GM10847 (cell line): ENCODE results near the gene GFRAL.

Source experiments
- POLR2A ChIP-seq: IDR thresholded peaks from 2 replicates; pipeline ENCODE4 v1.6.1; 2011; ENCODE audit not compliant: insufficient read length; ENCODE audit errors: extremely low read depth

Gene GFRAL

DNA sequence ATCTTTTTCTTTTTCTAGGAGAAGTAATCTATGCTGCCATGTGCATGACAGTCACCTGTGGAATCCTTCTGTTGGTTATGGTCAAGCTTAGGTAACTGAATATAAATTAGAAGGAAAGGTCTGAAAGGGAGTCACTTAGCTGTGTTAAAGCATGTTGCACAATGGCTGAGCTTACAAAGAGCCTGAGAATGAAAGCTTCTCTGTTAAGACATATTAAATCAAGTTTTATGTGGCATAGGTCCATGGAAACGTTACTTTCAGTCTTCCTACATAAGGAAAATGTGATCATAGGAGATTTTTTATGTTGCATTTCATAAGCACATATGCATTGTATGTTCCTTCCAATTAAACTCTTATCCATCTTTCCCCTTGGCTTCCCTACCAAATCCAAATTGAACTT is 72.1 kb downstream of the GFRAL start:
- TF ChIP-seq POLR2A = no peak

DNA sequence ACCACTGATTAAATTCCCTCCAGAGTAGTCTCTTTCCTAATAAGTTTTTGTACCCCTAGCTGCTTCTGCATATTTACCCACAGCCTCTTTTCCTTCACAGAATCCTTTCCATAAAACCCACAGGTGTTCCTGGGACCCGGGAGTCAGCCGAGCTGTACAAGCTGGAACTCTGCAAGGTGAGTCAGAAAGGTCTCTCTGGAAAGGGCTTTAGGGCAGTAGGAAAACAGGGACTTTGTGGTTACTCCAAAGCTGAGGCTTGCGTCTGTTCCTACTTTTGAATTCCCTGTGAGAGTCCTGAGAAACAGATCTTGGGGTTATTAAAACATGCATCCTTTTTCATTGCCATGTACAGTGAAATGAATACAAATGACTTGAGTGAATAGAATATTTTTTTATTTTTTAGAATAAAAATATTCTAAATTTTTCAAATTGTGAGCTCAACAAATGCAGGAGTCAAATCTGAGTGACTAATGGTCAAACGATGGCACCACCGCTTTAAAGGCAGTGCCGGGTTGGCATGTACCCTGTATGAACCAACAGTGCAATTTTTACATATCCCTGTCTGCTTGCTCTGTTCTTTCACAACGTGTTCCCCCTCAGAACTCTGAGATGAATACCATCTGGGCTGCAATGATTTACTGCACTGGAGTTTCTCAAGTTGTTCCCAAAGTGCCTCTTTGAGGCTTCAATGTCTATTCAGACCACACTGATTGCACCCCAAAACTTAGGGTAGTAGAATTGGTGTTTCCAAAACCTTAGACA is 78.4 kb downstream of the GFRAL start:
- no peak for TF ChIP-seq POLR2A

DNA sequence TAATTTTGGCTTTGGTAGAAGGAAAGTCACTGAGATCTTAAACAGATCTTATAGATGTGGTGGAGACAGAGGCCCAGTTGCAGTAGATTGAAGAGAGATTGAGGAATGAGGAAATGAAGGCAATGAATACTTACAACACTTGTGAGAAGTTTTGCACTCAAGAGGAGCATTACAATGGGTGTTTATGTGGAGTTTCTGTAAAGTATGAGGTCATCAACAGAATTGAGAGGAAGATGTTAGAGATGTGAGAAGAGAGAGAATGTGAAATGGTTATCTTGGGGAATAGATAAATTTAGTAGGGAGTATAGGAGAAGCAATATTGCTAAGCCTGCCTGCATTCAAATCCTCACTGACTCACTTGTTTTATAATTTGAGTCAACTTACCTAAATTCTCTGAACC is 83.4 kb downstream of the GFRAL start:
- no peak for TF ChIP-seq POLR2A

DNA sequence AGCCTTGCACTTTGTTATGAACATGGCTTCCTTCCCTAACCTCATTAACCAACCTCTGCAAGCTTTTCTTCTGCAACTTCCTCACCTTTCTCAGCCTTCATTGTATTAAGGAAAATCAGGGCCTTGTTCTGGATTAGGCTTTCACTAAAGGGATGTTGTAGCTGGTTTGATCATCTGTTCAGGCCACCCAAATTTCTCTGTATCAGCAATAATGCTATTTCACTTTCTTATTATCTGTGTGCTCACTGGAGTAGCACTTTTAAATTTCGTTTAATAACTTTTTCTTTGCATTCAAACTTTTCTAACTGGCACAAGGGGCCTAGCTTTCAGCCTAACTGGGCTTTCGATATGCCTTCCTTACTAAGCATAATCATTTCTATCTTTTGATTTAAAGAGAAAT is 96.7 kb downstream of the GFRAL start:
- TF ChIP-seq POLR2A = no peak

DNA sequence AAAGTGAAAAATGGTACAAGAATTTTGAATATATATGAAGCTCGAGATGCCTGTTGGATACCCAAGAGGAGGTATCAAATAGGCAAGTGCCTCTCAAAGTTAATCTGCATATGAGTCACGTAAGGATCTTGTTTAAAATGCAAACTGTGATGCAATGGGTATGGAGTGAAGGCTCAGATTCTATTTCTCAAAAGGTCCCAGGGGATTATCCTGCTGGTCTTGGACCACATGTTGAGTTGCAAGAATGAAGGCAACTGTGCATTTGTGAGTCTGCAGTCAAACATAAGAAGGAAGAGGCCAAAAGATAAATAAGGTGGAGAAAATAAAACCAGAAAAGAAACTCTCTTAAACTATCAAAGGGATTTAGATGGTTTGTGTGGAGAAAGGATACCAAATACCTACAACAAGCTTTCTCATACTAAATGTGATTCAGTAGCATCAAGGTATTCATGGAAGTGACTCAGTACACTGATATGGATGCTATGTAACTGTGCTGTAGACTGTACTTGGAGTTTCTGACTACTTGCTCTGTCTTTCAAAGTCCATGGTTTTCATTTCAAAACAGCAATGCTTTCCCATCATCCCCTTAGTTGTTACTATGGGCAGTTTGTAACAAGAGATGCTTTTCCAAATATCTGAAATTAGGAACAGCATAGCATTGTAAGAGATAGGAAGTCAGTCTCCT is 106.3 kb downstream of the GFRAL start:
- TF ChIP-seq POLR2A = no peak

DNA sequence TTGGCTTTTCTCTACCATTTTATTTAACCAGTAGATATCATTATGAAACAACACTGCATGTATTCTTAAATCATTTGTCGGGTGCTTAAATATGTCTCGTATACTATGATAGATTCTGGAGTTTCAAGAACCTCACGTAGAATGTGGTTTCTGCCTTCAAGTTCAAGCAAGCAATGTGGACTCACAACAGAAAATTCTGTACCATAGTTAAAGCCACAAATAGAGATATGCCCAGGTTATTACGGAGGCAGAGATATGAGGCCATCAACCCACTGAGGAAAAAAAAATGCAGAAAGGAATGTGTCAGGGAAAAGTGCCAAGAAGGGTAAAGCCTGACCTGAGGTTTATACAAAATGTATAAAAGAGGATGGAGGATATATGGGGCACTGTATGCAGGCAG is 109.9 kb downstream of the GFRAL start:
- TF ChIP-seq POLR2A = no peak

DNA sequence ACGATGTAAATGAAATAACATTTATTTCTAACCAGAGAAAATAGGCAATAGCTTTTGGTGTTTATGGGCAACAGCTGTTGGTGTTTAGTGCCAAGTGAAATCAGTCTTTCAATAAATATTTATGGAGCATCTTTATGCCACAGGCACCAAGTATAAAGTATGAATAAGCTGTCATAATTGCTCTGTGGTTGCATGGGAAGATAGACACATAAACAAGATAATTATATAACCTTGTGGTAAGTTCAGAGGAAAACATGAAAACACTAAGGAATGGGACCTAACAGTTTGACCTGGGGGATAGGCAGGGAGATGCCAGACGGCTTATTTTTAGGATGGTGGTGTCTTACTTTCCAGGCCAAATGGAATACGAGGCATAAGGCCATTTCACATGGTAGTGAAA is 110.9 kb downstream of the GFRAL start:
- TF ChIP-seq POLR2A = no peak

DNA sequence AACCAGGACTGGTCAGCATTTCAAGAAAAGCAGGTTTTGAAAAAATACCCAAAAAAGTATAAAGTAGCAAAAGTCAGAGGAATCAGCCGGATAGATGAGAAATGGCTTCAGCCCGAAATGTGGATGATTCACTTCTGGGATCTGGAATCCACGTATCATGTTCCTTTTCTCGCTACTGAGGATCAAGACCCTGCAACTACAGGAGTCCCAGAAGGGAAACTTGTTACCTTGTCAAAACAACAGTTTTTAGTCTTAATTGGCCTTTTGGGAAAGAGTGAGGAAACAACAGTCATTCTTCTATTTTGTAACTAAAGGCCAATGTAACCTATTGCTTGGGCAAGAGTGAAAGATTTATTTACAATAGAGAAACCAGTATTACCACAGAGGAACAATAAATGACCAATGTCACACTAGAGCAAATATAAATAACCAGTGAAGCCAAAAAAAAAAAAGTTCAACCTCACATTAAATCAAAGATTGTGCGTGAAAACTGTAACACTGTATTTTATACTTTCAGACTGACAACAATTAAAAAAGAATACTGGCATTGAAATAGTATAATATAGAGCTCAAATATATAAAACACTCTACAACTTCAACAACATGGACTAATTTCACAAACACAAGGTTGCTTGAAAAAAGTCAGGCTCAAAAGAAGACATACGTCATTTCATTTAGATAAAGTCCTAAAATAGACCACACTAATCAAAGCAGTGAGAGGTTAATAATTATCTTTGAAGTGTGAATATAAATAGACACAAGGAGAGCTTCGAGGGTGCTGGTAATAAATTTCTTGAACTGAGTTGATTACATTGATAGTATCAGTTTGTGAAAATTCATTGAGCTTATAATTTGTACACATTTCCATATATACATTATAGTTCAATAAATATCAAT is 116.2 kb downstream of the GFRAL start:
- TF ChIP-seq POLR2A = no peak

DNA sequence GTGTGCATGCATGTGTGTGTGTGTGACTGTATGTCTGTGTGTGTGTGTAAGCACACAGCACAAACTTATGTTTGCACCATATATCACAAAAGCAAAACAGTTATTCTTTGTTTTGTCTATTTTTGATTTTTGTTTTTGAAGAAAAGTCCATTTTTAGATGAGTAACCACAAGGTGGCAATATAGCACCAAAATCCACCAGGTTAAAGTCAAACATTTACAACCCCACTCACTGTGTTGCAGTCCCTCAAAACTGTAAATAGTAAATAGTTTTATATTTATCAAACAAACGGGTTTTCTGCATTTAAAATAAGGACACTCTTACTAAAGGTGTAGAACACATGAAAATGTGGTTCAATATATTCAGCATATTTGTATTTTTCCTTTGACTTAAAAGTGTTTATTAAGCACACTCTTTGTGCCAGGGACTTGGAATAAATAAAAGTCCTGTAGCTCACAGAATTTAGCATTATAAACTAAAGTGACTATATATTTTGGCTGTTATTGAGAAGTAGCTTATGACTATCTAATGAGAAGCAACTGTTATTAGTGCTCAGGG is 118.5 kb downstream of the GFRAL start:
- TF ChIP-seq POLR2A = no peak

DNA sequence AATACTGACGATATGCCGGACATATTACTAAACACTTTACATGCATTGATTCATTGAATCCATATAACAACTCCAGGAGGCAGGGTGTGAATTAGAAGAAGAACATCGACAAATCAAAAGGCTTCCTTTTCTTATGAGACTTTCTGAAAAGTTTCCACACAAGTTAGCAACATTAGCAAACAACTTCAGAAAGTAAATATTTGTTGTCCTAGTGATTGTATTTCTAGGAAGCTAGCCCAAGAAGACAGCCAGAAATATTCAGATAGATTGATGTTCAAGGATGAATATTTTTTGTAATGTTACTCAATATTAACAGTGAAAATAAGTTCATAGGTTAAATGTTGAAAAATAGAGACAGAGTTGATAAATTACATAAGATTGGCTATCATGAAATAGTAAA is 120.6 kb downstream of the GFRAL start:
- TF ChIP-seq POLR2A = no peak

DNA sequence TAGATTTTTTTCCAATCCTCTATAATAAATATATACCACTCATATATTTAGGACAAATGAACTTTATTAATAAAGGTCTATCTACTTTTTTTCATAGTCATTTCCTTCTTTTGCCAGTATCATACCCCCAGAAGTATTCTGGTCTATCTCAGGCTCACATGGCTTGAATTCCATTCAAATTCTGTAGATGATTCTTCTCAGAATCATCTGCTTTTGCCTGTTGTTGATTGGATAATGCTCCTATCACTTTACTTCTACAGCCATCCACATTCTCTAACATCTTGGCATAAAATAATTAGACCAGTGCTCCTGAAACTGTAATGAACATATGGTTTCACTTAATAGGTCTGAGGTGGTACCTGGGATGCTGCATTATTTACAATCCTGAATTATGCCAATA is 121.2 kb downstream of the GFRAL start:
- no peak for TF ChIP-seq POLR2A

DNA sequence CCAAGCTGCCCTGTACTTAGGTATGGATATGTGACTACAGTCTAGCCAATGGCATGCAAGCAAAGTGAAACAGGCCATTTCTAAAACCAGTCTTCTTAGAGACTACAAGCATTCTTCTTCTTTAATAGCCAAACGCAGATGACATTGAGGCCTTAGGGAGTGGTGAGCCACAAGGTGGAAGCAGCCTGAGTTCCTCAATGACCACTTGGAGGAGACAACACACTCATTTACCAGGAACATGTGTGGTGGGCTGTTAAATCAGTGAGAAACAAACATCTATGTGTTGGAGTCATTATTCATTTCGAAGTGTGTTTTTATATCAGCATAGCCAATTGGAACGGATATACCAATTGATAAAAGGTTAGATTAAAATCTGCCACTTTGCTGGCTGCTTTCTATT is 122.0 kb downstream of the GFRAL start:
- TF ChIP-seq POLR2A = no peak

DNA sequence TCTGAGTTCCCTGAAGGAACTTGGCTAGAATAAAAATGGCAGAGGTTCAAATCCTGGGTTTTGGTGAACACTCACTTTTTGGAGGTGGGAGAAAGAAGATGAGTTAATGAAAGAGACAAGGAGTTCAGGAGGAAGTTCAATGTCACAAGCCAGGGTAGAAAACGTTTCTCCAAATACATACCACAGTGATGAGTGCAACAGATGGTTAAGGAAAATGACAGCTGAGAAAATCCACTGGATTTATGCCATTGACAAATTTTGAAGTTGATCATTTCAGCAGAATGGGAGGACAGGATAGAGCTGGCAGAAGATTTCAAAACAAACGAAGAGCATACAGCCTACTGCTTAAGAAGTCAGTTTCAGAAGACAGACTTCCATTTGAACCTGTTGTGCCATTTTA is 122.7 kb downstream of the GFRAL start:
- TF ChIP-seq POLR2A = no peak
